Activated naive CD4-positive, alpha-beta T cell treated with anti-CD3 and anti-CD28 coated beads, Interleukin-2, amount 10 ng/mL, durations not matched to agents 7 days and 5 days (primary cell): ENCODE measurements around the gene C3orf33.
"Not testable (repeated sequence)": the region's sequence is repeated elsewhere in the genome, so short reads cannot be mapped to it uniquely, and the experiment has no call there.

Source experiments
- CTCF ChIA-PET: fragments of 350-600 bp; sonication (Branson Sonifier 250); formaldehyde crosslinking; loops from one replicate; lab custom pipeline; 2021; ENCODE audit warnings: antibody characterized with exemption; lab: Charles Lee
- DNase-seq: peaks from one replicate; pipeline ENCODE4 v3.0.0-alpha.2; 2020
- H3K27ac Mint-ChIP-seq: one replicate; pipeline ENCODE4 v1.8.0; 2021; ENCODE audit warnings: mild to moderate bottlenecking, moderate library complexity, mixed read lengths
- H3K27me3 Mint-ChIP-seq: one replicate; pipeline ENCODE4 v1.8.0; 2021; ENCODE audit warnings: mild to moderate bottlenecking, mixed read lengths
- H3K36me3 Mint-ChIP-seq: one replicate; pipeline ENCODE4 v1.8.0; 2021; ENCODE audit warnings: mixed read lengths
- H3K4me1 Mint-ChIP-seq: one replicate; pipeline ENCODE4 v1.8.0; 2021; ENCODE audit warnings: mixed read lengths
- H3K4me3 Mint-ChIP-seq: one replicate; pipeline ENCODE4 v1.8.0; 2021; ENCODE audit warnings: mild to moderate bottlenecking, moderate library complexity, mixed read lengths
- H3K9me3 Mint-ChIP-seq: one replicate; pipeline ENCODE4 v1.8.0; 2021; ENCODE audit warnings: mixed read lengths

C3orf33 gene

GRCh38 chr3:155813224-155813623 lies 7.1 kb upstream of the C3orf33 start:
- DNase-seq, H3K4me3 Mint-ChIP-seq, CTCF ChIA-PET, H3K27ac Mint-ChIP-seq, H3K36me3 Mint-ChIP-seq, H3K9me3 Mint-ChIP-seq, H3K4me1 Mint-ChIP-seq: not testable (repeated sequence)
- peaks cover 12% of the 10 kb centered on the region for H3K27me3 Mint-ChIP-seq

GRCh38 chr3:155809181-155809580 lies 3.1 kb upstream of the C3orf33 start:
- no peak for DNase-seq

GRCh38 chr3:155807823-155808222 lies 1.7 kb upstream of the C3orf33 start:
- no peaks in the 10 kb centered on the region for H3K36me3 Mint-ChIP-seq
- DNase-seq = no peak
- CTCF ChIA-PET = interaction anchor here (2.4 to 3.4 kb wide), 2 partner anchors 63 to 87 kb away, joined by 12 to 39 read pairs; partner anchors contain the start of gene GMPS
- no peak overlapping the region for H3K27ac Mint-ChIP-seq
- peaks cover 13% of the 10 kb centered on the region for H3K4me1 Mint-ChIP-seq
- H3K4me3 Mint-ChIP-seq = no peak overlapping the region
- no peaks in the 10 kb centered on the region for H3K9me3 Mint-ChIP-seq
- H3K27me3 Mint-ChIP-seq = peaks cover 12% of the 10 kb centered on the region

More at GRCh38 chr3:155809181-155809580, 3.1 kb upstream of the C3orf33 start:
- Mint-ChIP-seq H3K27me3 (peaks cover 12% of the 10 kb centered on the region), H3K4me1 (peaks cover 13% of the 10 kb centered on the region), H3K9me3 (no peaks in the 10 kb centered on the region), H3K36me3 (no peaks in the 10 kb centered on the region), H3K4me3 (no peak overlapping the region), H3K27ac (no peak overlapping the region)
- CTCF ChIA-PET = no interaction called here

GRCh38 chr3:155805204-155805801 lies 775 bp downstream of the C3orf33 start:
- Mint-ChIP-seq H3K4me3 (peak overlapping the region; percentile 80), H3K4me1 (peaks cover 13% of the 10 kb centered on the region), H3K27ac (peak overlapping the region; percentile 15), H3K9me3 (no peaks in the 10 kb centered on the region), H3K27me3 (peaks cover 12% of the 10 kb centered on the region), H3K36me3 (no peaks in the 10 kb centered on the region)
- CTCF ChIA-PET = interaction anchor here (0.7 to 3.4 kb wide), 35 partner anchors 9 to 454 kb away, joined by 3 to 39 read pairs (median 5); partner anchors contain the start of genes GMPS and SLC33A1
- DNase-seq = no peak

- CTCF ChIA-PET = no interaction called here
- Mint-ChIP-seq H3K36me3 (no peaks in the 10 kb centered on the region), H3K27me3 (peaks cover 6% of the 10 kb centered on the region), H3K4me1 (peaks cover 13% of the 10 kb centered on the region), H3K27ac (no peak overlapping the region), H3K9me3 (no peaks in the 10 kb centered on the region), H3K4me3 (no peak overlapping the region)
- DNase-seq = no peak
Observed at GRCh38 chr3:155804323-155804722, 1.8 kb downstream of the C3orf33 start.

- no peak for DNase-seq
- Mint-ChIP-seq H3K4me3 (no peak overlapping the region), H3K36me3 (no peaks in the 10 kb centered on the region), H3K27ac (no peak overlapping the region), H3K27me3 (no peaks in the 10 kb centered on the region), H3K4me1 (no peaks in the 10 kb centered on the region), H3K9me3 (no peaks in the 10 kb centered on the region)
- CTCF ChIA-PET = no interaction called here
Observed at GRCh38 chr3:155792532-155792931, 13.5 kb downstream of the C3orf33 start.

GRCh38 chr3:155791190-155791589 lies 14.9 kb downstream of the C3orf33 start:
- Mint-ChIP-seq H3K4me1 (peaks cover 2% of the 10 kb centered on the region), H3K9me3 (no peaks in the 10 kb centered on the region), H3K4me3 (no peak overlapping the region), H3K27me3 (no peaks in the 10 kb centered on the region), H3K36me3 (no peaks in the 10 kb centered on the region), H3K27ac (peak overlapping the region; percentile 25)
- CTCF ChIA-PET = no interaction called here
- DNase-seq = no peak

GRCh38 chr3:155790272-155790925 lies 15.7 kb downstream of the C3orf33 start:
- CTCF ChIA-PET = interaction anchor here (0.7 kb wide), 1 partner anchor 93 kb away, joined by 3 read pairs; no protein-coding TSS in a partner anchor
- Mint-ChIP-seq H3K9me3 (no peaks in the 10 kb centered on the region), H3K4me3 (no peak overlapping the region), H3K27me3 (no peaks in the 10 kb centered on the region), H3K4me1 (peaks cover 10% of the 10 kb centered on the region), H3K27ac (no peak overlapping the region), H3K36me3 (no peaks in the 10 kb centered on the region)
- DNase-seq = no peak

- Mint-ChIP-seq H3K27me3 (no peaks in the 10 kb centered on the region), H3K4me3 (no peak overlapping the region), H3K4me1 (peaks cover 10% of the 10 kb centered on the region), H3K27ac (no peak overlapping the region), H3K36me3 (peaks cover 5% of the 10 kb centered on the region), H3K9me3 (peaks cover 8% of the 10 kb centered on the region)
- no peak for DNase-seq
- CTCF ChIA-PET = interaction anchor here (1.0 kb wide), 1 partner anchor 20 kb away, joined by 3 read pairs; the partner anchor contains the start of gene C3orf33
Observed at GRCh38 chr3:155785662-155786295, 20.3 kb downstream of the C3orf33 start.

- Mint-ChIP-seq H3K4me1 (peaks cover 10% of the 10 kb centered on the region), H3K4me3 (no peak overlapping the region), H3K27ac (no peak overlapping the region), H3K9me3 (peaks cover 8% of the 10 kb centered on the region), H3K27me3 (no peaks in the 10 kb centered on the region), H3K36me3 (peaks cover 5% of the 10 kb centered on the region)
- DNase-seq = no peak
- CTCF ChIA-PET = no interaction called here
Observed at GRCh38 chr3:155782390-155782953, 23.6 kb downstream of the C3orf33 start.

GRCh38 chr3:155780291-155780690 lies 25.8 kb downstream of the C3orf33 start:
- Mint-ChIP-seq H3K27me3 (no peaks in the 10 kb centered on the region), H3K9me3 (peaks cover 8% of the 10 kb centered on the region), H3K4me1 (no peaks in the 10 kb centered on the region), H3K4me3 (no peak overlapping the region), H3K36me3 (peaks cover 5% of the 10 kb centered on the region), H3K27ac (no peak overlapping the region)
- CTCF ChIA-PET = no interaction called here
- DNase-seq = no peak

GRCh38 chr3:155778462-155778861 lies 27.6 kb downstream of the C3orf33 start:
- H3K27me3 Mint-ChIP-seq = no peaks in the 10 kb centered on the region
- peaks cover 8% of the 10 kb centered on the region for H3K9me3 Mint-ChIP-seq
- no peak for DNase-seq
- H3K4me1 Mint-ChIP-seq = no peaks in the 10 kb centered on the region
- CTCF ChIA-PET = no interaction called here
- H3K36me3 Mint-ChIP-seq = peaks cover 5% of the 10 kb centered on the region
- no peak overlapping the region for H3K27ac Mint-ChIP-seq
- no peak overlapping the region for H3K4me3 Mint-ChIP-seq

GRCh38 chr3:155772801-155773200 lies 33.3 kb downstream of the C3orf33 start:
- H3K36me3 Mint-ChIP-seq = no peaks in the 10 kb centered on the region
- no peak overlapping the region for H3K27ac Mint-ChIP-seq
- H3K4me3 Mint-ChIP-seq = no peak overlapping the region
- no peaks in the 10 kb centered on the region for H3K4me1 Mint-ChIP-seq
- H3K27me3 Mint-ChIP-seq = no peaks in the 10 kb centered on the region
- H3K9me3 Mint-ChIP-seq = peaks cover 4% of the 10 kb centered on the region
- no peak for DNase-seq
- CTCF ChIA-PET = interaction anchor here (1.6 kb wide), 1 partner anchor 12 kb away, joined by 4 read pairs; no protein-coding TSS in a partner anchor

GRCh38 chr3:155771126-155771525 lies 35.0 kb downstream of the C3orf33 start:
- peaks cover 4% of the 10 kb centered on the region for H3K9me3 Mint-ChIP-seq
- CTCF ChIA-PET = no interaction called here
- no peaks in the 10 kb centered on the region for H3K36me3 Mint-ChIP-seq
- H3K4me1 Mint-ChIP-seq = no peaks in the 10 kb centered on the region
- H3K27ac Mint-ChIP-seq = no peak overlapping the region
- DNase-seq = no peak
- no peak overlapping the region for H3K4me3 Mint-ChIP-seq
- H3K27me3 Mint-ChIP-seq = no peaks in the 10 kb centered on the region
